ENCODE measurements around the gene ERO1A. TPM values are rescaled to one million over a fixed set of nuclear protein-coding genes. Genes with fewer than 3 reads are reported as not detected.

The ERO1A gene
- total RNA-seq, 1 experiment from 2014 or later, result 44.6 TPM

DNA sequence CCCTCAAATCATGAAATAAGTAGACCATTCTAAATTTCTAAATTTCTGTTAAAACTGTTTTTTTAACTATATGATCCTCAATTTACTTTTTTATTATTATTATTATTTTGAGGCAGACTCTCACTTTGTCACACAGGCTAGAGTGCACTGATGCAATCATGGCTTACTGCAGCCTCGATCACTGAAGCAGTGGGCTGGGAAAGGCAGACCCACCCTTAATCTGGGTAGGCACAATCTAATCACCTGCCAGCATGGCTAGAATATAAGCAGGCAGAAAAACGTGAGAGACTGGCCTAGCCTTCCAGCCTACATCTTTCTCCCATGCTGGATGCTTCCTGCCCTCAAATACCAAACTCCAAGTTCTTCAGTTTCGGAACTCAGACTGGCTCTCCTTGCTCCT lies 2.3 kb downstream of the ERO1A start (continued):
- TF ChIP-seq, protein P1, sequence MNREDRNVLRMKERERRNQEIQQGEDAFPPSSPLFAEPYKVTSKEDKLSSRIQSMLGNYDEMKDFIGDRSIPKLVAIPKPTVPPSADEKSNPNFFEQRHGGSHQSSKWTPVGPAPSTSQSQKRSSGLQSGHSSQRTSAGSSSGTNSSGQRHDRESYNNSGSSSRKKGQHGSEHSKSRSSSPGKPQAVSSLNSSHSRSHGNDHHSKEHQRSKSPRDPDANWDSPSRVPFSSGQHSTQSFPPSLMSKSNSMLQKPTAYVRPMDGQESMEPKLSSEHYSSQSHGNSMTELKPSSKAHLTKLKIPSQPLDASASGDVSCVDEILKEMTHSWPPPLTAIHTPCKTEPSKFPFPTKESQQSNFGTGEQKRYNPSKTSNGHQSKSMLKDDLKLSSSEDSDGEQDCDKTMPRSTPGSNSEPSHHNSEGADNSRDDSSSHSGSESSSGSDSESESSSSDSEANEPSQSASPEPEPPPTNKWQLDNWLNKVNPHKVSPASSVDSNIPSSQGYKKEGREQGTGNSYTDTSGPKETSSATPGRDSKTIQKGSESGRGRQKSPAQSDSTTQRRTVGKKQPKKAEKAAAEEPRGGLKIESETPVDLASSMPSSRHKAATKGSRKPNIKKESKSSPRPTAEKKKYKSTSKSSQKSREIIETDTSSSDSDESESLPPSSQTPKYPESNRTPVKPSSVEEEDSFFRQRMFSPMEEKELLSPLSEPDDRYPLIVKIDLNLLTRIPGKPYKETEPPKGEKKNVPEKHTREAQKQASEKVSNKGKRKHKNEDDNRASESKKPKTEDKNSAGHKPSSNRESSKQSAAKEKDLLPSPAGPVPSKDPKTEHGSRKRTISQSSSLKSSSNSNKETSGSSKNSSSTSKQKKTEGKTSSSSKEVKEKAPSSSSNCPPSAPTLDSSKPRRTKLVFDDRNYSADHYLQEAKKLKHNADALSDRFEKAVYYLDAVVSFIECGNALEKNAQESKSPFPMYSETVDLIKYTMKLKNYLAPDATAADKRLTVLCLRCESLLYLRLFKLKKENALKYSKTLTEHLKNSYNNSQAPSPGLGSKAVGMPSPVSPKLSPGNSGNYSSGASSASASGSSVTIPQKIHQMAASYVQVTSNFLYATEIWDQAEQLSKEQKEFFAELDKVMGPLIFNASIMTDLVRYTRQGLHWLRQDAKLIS (CRISPR knock-in tag; IDR thresholded peaks at IDR 0.05; ENCODE audit: borderline replicate concordance), result no peak
- no peak for TF ChIP-seq KAT7 (CRISPR knock-in tag; IDR thresholded peaks at IDR 0.05; ENCODE audit: borderline replicate concordance)
- no peak for TF ChIP-seq MYBL2 (CRISPR knock-in tag; IDR thresholded peaks at IDR 0.05)
- no peak for TF ChIP-seq OVOL2 (CRISPR knock-in tag; IDR thresholded peaks at IDR 0.05; ENCODE audit: borderline replicate concordance)
- TF ChIP-seq MXD4 (CRISPR knock-in tag; IDR thresholded peaks at IDR 0.05; ENCODE audit: borderline replicate concordance), result no peak
- TF ChIP-seq, protein P2, sequence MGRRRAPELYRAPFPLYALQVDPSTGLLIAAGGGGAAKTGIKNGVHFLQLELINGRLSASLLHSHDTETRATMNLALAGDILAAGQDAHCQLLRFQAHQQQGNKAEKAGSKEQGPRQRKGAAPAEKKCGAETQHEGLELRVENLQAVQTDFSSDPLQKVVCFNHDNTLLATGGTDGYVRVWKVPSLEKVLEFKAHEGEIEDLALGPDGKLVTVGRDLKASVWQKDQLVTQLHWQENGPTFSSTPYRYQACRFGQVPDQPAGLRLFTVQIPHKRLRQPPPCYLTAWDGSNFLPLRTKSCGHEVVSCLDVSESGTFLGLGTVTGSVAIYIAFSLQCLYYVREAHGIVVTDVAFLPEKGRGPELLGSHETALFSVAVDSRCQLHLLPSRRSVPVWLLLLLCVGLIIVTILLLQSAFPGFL (CRISPR knock-in tag; IDR thresholded peaks at IDR 0.05; ENCODE audit: borderline replicate concordance), result no peak
- TF ChIP-seq, protein P3, sequence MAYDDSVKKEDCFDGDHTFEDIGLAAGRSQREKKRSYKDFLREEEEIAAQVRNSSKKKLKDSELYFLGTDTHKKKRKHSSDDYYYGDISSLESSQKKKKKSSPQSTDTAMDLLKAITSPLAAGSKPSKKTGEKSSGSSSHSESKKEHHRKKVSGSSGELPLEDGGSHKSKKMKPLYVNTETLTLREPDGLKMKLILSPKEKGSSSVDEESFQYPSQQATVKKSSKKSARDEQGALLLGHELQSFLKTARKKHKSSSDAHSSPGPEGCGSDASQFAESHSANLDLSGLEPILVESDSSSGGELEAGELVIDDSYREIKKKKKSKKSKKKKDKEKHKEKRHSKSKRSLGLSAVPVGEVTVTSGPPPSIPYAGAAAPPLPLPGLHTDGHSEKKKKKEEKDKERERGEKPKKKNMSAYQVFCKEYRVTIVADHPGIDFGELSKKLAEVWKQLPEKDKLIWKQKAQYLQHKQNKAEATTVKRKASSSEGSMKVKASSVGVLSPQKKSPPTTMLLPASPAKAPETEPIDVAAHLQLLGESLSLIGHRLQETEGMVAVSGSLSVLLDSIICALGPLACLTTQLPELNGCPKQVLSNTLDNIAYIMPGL (CRISPR knock-in tag; IDR thresholded peaks at IDR 0.05), result no peak
- TF ChIP-seq IRF2 (CRISPR knock-in tag; IDR thresholded peaks at IDR 0.05; ENCODE audit: borderline replicate concordance, low read depth), result no peak
- TF ChIP-seq CREB1 (CRISPR knock-in tag; IDR thresholded peaks at IDR 0.05), result no peak
- no peak for TF ChIP-seq RELA (CRISPR knock-in tag; IDR thresholded peaks at IDR 0.05; ENCODE audit: borderline replicate concordance)

DNA sequence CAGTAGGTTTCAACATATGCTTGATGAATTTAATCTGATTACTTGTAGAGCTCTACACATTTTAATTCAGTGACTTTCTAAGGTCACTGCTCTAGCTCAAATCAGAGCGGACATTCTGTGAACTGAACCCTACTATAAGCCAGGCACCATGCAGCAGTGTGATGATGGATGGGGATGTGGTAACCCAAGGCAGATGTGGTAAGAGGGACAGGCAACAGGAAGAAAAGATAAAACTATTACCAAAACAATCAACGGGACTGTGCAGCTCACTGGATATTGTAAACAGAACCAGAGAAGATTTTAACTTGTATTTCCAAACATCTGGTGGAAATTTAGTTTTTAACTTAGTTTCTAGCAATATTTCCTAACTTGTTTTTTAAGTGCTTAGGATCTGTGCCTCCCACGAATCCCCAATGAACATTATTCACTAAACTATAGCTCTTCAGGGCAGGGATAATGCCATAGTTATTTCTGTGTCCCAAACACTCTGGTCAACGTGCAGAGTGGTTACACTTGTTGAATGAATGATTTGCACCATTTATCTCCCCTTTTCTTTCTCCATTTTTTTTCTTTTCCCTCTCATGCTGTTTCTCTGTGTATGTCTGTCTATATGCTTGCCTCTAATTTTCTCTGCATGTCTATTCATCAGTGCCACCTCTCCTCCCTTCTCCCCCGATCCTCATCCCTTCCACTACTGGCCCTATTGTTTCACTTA lies 3.0 kb downstream of the ERO1A start:
- CTCF ChIA-PET, result no interaction called here
- Mint-ChIP-seq H3K27ac (no peak overlapping the region), H3K36me3 (no peaks in the 10 kb centered on the region), H3K9me3 (no peaks in the 10 kb centered on the region), H3K27me3 (ENCODE audit: low read depth) (no peaks in the 10 kb centered on the region; the same call in none of the 2 replicates), H3K4me3 (no peak overlapping the region), H3K4me1 (peaks cover 28% of the 10 kb centered on the region)
- POLR2A ChIA-PET, result no interaction called here
- no peak for DNase-seq (ENCODE audit: low spot score)
- ATAC-seq, result no peak
- TF ChIP-seq ZNF423 (CRISPR knock-in tag; IDR thresholded peaks at IDR 0.05) (no peak), ESRRA (CRISPR knock-in tag; IDR thresholded peaks at IDR 0.05; ENCODE audit: borderline replicate concordance) (no peak), MXD4 (CRISPR knock-in tag; IDR thresholded peaks at IDR 0.05; ENCODE audit: borderline replicate concordance) (no peak), ZNF138 (CRISPR knock-in tag; conservative IDR thresholded peaks at IDR 0.05) (no peak), NR2C2 (CRISPR knock-in tag; IDR thresholded peaks at IDR 0.05) (no peak), ZNF317 (CRISPR knock-in tag; IDR thresholded peaks at IDR 0.05; ENCODE audit: borderline replicate concordance, low read depth) (no peak)
- TF ChIP-seq, protein P1 (CRISPR knock-in tag; IDR thresholded peaks at IDR 0.05; ENCODE audit: borderline replicate concordance), result no peak
- TF ChIP-seq, protein P4, sequence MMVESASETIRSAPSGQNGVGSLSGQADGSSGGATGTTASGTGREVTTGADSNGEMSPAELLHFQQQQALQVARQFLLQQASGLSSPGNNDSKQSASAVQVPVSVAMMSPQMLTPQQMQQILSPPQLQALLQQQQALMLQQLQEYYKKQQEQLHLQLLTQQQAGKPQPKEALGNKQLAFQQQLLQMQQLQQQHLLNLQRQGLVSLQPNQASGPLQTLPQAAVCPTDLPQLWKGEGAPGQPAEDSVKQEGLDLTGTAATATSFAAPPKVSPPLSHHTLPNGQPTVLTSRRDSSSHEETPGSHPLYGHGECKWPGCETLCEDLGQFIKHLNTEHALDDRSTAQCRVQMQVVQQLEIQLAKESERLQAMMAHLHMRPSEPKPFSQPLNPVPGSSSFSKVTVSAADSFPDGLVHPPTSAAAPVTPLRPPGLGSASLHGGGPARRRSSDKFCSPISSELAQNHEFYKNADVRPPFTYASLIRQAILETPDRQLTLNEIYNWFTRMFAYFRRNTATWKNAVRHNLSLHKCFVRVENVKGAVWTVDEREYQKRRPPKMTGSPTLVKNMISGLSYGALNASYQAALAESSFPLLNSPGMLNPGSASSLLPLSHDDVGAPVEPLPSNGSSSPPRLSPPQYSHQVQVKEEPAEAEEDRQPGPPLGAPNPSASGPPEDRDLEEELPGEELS (CRISPR knock-in tag; IDR thresholded peaks at IDR 0.05), result no peak
- TF ChIP-seq, protein P5, sequence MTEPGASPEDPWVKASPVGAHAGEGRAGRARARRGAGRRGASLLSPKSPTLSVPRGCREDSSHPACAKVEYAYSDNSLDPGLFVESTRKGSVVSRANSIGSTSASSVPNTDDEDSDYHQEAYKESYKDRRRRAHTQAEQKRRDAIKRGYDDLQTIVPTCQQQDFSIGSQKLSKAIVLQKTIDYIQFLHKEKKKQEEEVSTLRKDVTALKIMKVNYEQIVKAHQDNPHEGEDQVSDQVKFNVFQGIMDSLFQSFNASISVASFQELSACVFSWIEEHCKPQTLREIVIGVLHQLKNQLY (CRISPR knock-in tag; IDR thresholded peaks at IDR 0.05), result no peak
- TF ChIP-seq, protein P2 (CRISPR knock-in tag; IDR thresholded peaks at IDR 0.05; ENCODE audit: borderline replicate concordance), result no peak
